T-helper 9 cell (primary cell): ENCODE data around the gene PLA2G2F.
"Not testable (repeated sequence)": the region's sequence is repeated elsewhere in the genome, so short reads cannot be mapped to it uniquely, and the experiment has no call there.

Experiments used
- DNase-seq: peaks from one replicate; pipeline ENCODE4 v3.0.0-alpha.2; 2020

PLA2G2F gene

GRCh38 chr1:20115479-20115878, 23.6 kb upstream of the PLA2G2F start:
- DNase-seq: no peak

DNA sequence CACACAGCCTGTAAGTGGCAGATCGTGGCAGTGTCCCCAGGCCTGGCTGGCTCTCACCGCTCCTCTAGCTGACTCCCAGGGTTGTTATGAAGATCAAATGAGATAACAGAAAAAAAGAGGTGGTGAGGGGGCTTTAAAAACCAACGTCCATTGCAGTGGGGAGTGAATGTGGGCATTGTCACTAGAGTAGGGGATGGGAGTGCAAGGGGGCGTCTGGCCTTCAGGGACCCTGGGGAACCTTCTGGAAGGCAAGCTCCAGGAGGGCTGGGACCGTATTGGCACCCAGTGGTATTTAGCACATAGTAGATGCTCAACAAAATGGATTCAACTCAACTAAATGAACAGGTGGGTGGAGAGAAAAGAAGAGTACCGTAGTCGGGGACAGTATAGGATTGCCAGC, 23.2 kb upstream of the PLA2G2F start:
- DNase-seq: no peak

- DNase-seq: no peak
These were observed 21.9 kb upstream of the PLA2G2F start for GRCh38 chr1:20117236-20117635.

DNA sequence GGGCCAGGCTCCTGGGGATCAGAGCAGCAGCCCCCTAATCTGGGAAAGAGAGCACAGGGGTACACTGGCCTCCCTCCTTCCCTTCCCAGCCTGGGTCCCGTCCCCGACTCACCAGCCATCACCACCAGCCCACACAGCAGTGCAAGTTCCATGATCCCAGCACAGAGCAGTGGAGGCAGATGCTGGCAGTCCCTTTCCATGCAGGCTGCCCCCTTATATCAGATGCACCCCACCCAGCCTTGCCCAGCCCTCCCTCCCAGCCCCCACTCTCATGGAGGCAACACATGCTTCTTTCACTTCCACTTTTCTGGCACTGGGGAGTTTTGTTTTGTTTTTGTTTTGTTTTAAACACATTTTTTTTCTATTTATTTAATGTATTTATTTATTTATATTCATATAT, 19.8 kb upstream of the PLA2G2F start, which contains the start of gene PLA2G2D:
Gene PLA2G2D (minus strand): TSS at position 190 of the 400 bp plus-strand sequence. CDS start 38 bp downstream, at position 152.
- DNase-seq: no peak

GRCh38 chr1:20120796-20121195, 18.3 kb upstream of the PLA2G2F start:
- no peak for DNase-seq

GRCh38 chr1:20123722-20124455, 15.2 kb upstream of the PLA2G2F start:
- no peak for DNase-seq

DNA sequence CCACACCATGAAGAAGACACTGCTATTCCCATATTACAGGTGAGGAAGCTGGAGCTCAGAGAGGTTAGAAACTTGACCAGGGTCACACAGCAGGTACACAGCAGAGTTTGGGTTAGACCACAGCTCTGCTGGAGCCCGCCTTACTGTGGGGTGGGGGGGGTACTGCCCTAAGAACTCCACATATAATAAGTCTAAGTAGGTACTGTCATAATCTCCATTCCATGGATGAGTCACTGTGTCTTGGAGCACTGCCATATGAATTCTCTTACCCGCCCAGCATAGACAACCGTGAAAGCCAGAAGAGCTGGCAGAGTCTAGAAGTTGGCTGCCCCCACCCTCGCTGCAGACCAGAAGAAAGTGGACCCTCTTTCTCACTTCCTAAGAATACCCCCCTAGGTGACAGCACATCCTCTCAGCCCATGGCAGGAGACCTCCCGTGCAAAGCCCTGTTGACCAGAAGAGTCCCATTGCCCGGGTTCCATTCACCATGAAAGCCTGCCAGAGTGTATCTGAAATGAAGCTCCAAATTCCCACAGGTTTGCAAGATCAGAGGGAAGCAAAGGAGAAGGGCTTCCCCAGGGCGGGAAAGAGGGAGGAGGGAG, 14.6 kb upstream of the PLA2G2F start:
- no peak for DNase-seq

GRCh38 chr1:20125100-20125499, 14.0 kb upstream of the PLA2G2F start:
- DNase-seq: no peak

DNA sequence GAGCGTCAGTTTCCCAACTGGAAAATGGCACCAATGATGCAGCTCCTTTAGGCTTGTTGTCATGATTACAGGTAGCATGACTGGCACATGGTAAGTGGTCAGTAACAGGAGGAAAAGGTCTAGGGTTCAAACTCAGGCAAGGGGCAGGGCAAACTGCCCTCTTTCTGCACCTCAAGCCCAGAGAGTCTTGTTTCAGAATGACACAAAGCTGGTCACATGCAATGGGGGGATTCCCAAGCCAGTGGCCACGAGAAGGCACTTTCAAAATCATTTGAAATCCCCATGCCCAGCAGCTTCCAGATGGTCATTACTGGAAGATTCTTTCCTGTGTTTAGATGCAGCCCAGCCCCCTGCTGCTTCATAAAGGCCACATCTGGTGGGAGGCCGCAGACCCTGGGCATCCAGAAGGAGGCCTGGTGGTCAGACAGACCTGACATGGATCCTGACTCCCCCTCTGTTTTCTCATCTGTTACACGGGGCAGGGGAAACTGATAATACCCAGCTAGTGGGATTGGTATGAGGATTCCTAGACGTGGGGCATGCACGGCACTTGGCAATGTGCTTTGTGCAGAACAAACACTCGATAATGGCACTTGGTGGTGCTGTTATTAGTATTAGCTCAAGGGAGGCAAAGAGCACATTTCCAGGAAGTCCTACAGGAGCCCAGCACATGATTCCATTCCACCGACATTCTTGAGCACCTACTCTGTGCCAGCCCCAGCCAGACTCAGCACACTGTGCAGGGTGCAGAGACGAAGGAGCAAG, 12.9 kb upstream of the PLA2G2F start:
- DNase-seq: no peak

GRCh38 chr1:20126806-20127440, 12.2 kb upstream of the PLA2G2F start:
- no peak for DNase-seq

DNA sequence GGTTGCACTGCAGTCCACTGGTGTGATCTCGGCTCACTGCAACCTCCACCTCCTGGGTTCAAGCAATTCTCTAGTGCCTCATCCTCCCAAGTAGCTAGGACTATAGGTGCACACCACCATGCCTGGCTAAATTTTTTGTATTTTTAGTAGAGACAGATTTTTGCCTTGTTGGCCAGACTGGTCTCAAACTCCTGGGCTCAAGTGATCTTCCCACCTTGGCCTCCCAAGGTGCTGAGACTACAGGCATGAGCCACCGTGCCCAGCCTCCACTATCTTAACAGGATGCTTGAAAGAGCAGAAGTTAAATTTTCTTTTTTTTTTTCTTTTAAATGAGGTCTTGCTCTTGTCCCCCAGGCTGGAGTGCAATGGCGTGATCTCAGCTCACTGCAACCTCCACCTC, 8.6 kb upstream of the PLA2G2F start:
- not testable (repeated sequence) for DNase-seq

GRCh38 chr1:20134995-20135394, 4.1 kb upstream of the PLA2G2F start:
- DNase-seq: no peak

- no peak for DNase-seq
These were observed 2.9 kb upstream of the PLA2G2F start for GRCh38 chr1:20136249-20136648.

DNA sequence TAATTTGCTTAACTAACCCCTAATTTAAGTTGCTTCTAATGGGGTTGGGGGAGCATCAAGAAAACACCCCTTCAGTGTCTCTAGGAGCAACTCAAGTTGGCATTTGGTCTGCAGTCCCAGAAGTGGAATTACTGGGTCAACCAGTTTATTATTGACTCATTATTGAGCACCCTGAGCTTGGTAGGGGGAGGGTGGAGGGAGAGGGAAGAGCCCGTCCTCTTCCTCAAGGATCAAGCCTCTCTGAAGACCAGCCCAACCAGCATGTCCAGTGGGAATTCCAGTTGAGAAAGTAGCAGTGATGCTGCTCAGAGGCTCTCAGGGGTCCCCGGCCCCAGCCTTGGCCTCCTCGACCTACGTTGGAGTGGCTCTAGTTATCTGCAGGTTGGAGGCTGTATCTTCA, 2.1 kb upstream of the PLA2G2F start:
- DNase-seq: no peak

DNA sequence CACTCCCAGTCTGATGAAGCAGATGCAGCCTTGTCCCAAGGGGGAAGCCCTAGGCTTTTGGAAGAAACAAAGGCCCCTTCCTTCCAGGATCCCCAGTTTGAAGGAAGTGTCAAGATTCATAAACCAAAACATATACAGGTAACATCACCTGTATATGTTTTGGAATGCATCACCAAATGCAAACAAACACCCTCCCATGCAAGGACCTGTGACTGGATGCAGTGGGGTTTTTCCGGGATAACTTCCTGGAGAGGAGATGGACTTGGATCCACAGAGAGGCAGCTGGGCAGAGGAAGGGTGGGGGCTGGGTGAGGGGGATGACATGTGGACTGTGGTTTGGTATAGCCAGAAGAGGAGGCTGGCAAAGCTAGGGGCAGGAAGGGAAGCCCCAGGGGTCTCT, 1.5 kb upstream of the PLA2G2F start:
- no peak for DNase-seq

- DNase-seq: no peak
These were observed 777 bp upstream of the PLA2G2F start for GRCh38 chr1:20138346-20138745.

DNA sequence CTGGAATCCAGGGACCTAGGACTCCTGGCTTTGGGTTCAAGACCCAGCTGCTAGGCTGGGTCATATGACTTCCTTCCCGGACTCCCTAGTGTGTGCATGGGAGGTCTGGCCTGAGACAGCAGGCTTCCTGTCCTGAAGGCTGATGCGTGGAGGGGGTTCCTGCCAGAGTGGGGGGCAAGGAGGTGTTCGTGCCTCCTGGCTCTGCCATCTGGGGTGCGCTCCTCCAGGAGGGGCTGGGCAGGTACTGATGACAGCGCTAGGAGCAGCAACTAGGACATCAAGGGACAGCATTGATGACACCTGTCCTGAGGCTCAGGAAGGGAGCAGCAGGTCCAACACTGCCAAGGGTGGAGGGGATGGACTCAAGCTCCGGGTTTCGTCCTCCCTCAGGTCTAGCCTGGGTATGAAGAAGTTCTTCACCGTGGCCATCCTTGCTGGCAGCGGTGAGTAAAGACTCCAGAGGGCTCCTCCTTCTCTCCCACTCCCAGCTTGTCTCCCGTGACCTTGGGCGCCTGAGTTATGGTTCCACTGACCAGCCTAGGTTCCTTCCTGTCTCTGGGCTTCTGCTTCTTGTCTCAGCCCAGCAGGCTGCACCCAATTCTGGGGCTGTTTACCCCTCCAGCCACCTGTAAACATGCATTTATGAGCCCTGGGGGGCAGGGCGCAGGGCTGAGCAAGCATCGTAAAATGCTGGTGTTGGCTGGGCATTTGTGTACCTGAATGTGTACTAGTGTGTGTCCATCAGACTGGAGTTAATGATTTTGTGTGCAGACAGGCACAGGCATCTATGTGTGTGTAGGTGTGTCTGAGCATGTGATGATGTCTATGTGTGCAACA, 871 bp downstream of the PLA2G2F start:
- DNase-seq: no peak

- no peak for DNase-seq
These were observed 1.9 kb downstream of the PLA2G2F start for GRCh38 chr1:20141001-20141400.

DNA sequence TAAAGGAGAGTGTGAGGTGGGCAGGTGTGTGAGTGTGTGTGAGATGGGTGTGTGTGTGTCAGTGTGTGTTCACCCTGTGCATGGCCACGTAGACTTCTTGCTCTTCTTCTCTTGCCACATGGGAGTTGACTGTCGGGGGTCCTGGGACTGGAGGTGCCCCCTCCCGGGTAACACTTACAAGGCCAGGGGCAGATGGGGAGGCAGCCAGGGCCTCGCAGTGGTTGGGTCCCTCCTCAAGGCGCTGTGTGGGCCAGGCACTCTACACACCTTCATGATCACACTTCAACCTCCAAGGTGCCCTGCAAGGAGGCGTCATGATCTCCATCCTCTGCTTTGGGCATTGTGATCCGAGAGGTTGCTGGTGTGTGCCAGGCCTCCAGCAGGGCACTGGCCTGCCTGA, 2.3 kb downstream of the PLA2G2F start:
- no peak for DNase-seq

- no peak for DNase-seq
These were observed 3.0 kb downstream of the PLA2G2F start for GRCh38 chr1:20142001-20142710.

- no peak for DNase-seq
These were observed 4.2 kb downstream of the PLA2G2F start for GRCh38 chr1:20143318-20143717.
